Activated CD4-positive, alpha-beta memory T cell treated with anti-CD3 and anti-CD28 coated beads for 36 hours (primary cell): ENCODE measurements around the gene ZAP70. TPM values are rescaled to one million over a fixed set of nuclear protein-coding genes. Genes with fewer than 3 reads are reported as not detected.

Source experiments
- CTCF ChIA-PET: fragments of 350-600 bp; sonication (Branson Sonifier 250); formaldehyde crosslinking; loops from one replicate; lab custom pipeline; 2021; ENCODE audit warnings: antibody characterized with exemption, inconsistent platforms; lab: Charles Lee
- POLR2A ChIA-PET: fragments of 350-600 bp; sonication (Branson Sonifier 250); formaldehyde crosslinking; loops from one replicate; lab custom pipeline; 2021; ENCODE audit warnings: antibody characterized with exemption; lab: Charles Lee
- DNase-seq: peaks from one replicate; pipeline ENCODE4 v3.0.0-alpha.2; 2020
- H3K27ac Mint-ChIP-seq: one replicate; pipeline ENCODE4 v1.8.0; 2021; ENCODE audit warnings: mixed read lengths
- H3K27me3 Mint-ChIP-seq: one replicate; pipeline ENCODE4 v1.8.0; 2021; ENCODE audit warnings: mixed read lengths
- H3K36me3 Mint-ChIP-seq: one replicate; pipeline ENCODE4 v1.8.0; 2021; ENCODE audit warnings: mixed read lengths
- H3K4me1 Mint-ChIP-seq: one replicate; pipeline ENCODE4 v1.8.0; 2021; ENCODE audit warnings: low read depth, mixed read lengths
- H3K4me3 Mint-ChIP-seq: one replicate; pipeline ENCODE4 v1.8.0; 2021; ENCODE audit warnings: mild to moderate bottlenecking, mixed read lengths
- H3K9me3 Mint-ChIP-seq: one replicate; pipeline ENCODE4 v1.8.0; 2021; ENCODE audit warnings: mixed read lengths
- intact Hi-C: fragments of 100-400 bp; cut with micrococcal nuclease; formaldehyde crosslinking; loops from one replicate; pipeline ENCODE4 v1.15.1; 2023
- total RNA-seq, 2 experiments: library from RNA; stranded (reverse); gene quantifications; one replicate each; pipeline ENCODE4 v1.2.3, GENCODE V29; 2021

ZAP70 gene
- total RNA-seq, 2 experiments from 2014 or later: 160 to 166 TPM

GRCh38 chr2:97726261-97727064, 13.1 kb downstream of the ZAP70 start:
- Mint-ChIP-seq H3K27ac (peak overlapping the region; percentile 40), H3K4me3 (no peak overlapping the region), H3K27me3 (no peaks in the 10 kb centered on the region), H3K4me1 (peaks cover 57% of the 10 kb centered on the region), H3K9me3 (peaks cover 14% of the 10 kb centered on the region), H3K36me3 (peaks cover 75% of the 10 kb centered on the region)
- CTCF ChIA-PET: interaction anchor here (0.8 to 3.7 kb wide), 9 partner anchors 10 to 659 kb away, joined by 3 to 37 read pairs (median 5); partner anchors contain the start of gene ANKRD36B
- DNase-seq: no peak
- intact Hi-C loops: no loop called here
- POLR2A ChIA-PET: interaction anchor here (0.7 to 2.4 kb wide), 4 partner anchors 8 to 463 kb away, joined by 3 to 12 read pairs (median 3); partner anchors contain the start of gene ZAP70

GRCh38 chr2:97727296-97727695, 13.9 kb downstream of the ZAP70 start:
- peaks cover 58% of the 10 kb centered on the region for H3K4me1 Mint-ChIP-seq
- peaks cover 83% of the 10 kb centered on the region for H3K36me3 Mint-ChIP-seq
- H3K27ac Mint-ChIP-seq: peak overlapping the region; percentile 40
- no peak overlapping the region for H3K4me3 Mint-ChIP-seq
- ChIA-PET POLR2A (interaction anchor here (0.8 to 2.4 kb wide), 4 partner anchors 9 to 65 kb away, joined by 3 to 12 read pairs (median 4); partner anchors contain the start of gene ZAP70), CTCF (interaction anchor here (0.9 to 3.7 kb wide), 8 partner anchors 9 to 462 kb away, joined by 3 to 37 read pairs (median 8); partner anchors contain the start of gene ANKRD36B)
- intact Hi-C loops: no loop called here
- no peak for DNase-seq
- no peaks in the 10 kb centered on the region for H3K27me3 Mint-ChIP-seq
- peaks cover 14% of the 10 kb centered on the region for H3K9me3 Mint-ChIP-seq

- Mint-ChIP-seq H3K27me3 (no peaks in the 10 kb centered on the region), H3K36me3 (peaks cover 84% of the 10 kb centered on the region), H3K4me1 (peaks cover 51% of the 10 kb centered on the region), H3K4me3 (no peak overlapping the region), H3K27ac (peak overlapping the region; percentile 40), H3K9me3 (peaks cover 14% of the 10 kb centered on the region)
- peak; percentile 47 for DNase-seq
- CTCF ChIA-PET: interaction anchor here (0.9 to 3.7 kb wide), 9 partner anchors 10 to 461 kb away, joined by 3 to 37 read pairs (median 5); partner anchors contain the start of gene ANKRD36B
- intact Hi-C loops: no loop called here
- POLR2A ChIA-PET: interaction anchor here (0.9 to 2.4 kb wide), 5 partner anchors 10 to 66 kb away, joined by 3 to 12 read pairs (median 5); partner anchors contain the start of gene ZAP70
Measured at GRCh38 chr2:97728091-97728731, 14.8 kb downstream of the ZAP70 start.

GRCh38 chr2:97730245-97730644, 16.9 kb downstream of the ZAP70 start:
- H3K27me3 Mint-ChIP-seq: no peaks in the 10 kb centered on the region
- peaks cover 14% of the 10 kb centered on the region for H3K9me3 Mint-ChIP-seq
- H3K4me3 Mint-ChIP-seq: no peak overlapping the region
- CTCF ChIA-PET: interaction anchor here (1.4 to 1.9 kb wide), 2 partner anchors 10 to 139 kb away, joined by 5 read pairs; no protein-coding TSS in a partner anchor
- POLR2A ChIA-PET: interaction anchor here (0.6 kb wide), 1 partner anchor 83 kb away, joined by 3 read pairs; no protein-coding TSS in a partner anchor
- intact Hi-C loops: no loop called here
- peaks cover 75% of the 10 kb centered on the region for H3K36me3 Mint-ChIP-seq
- DNase-seq: no peak
- H3K4me1 Mint-ChIP-seq: peaks cover 42% of the 10 kb centered on the region
- no peak overlapping the region for H3K27ac Mint-ChIP-seq

- Mint-ChIP-seq H3K9me3 (peaks cover 14% of the 10 kb centered on the region), H3K4me3 (no peak overlapping the region), H3K36me3 (peaks cover 67% of the 10 kb centered on the region), H3K27ac (peak overlapping the region; percentile 58), H3K27me3 (no peaks in the 10 kb centered on the region), H3K4me1 (peaks cover 33% of the 10 kb centered on the region)
- ChIA-PET POLR2A (no interaction called here), CTCF (interaction anchor here (1.9 to 2.0 kb wide), 2 partner anchors 9 to 141 kb away, joined by 5 to 10 read pairs; no protein-coding TSS in a partner anchor)
- no peak for DNase-seq
- intact Hi-C loops: no loop called here
Measured at GRCh38 chr2:97731274-97732020, 18.1 kb downstream of the ZAP70 start.

- no peak overlapping the region for H3K4me3 Mint-ChIP-seq
- DNase-seq: no peak
- no peaks in the 10 kb centered on the region for H3K27me3 Mint-ChIP-seq
- peaks cover 60% of the 10 kb centered on the region for H3K36me3 Mint-ChIP-seq
- intact Hi-C loops: no loop called here
- CTCF ChIA-PET: interaction anchor here (1.3 to 2.0 kb wide), 2 partner anchors 8 to 12 kb away, joined by 3 to 10 read pairs; no protein-coding TSS in a partner anchor
- peaks cover 14% of the 10 kb centered on the region for H3K9me3 Mint-ChIP-seq
- H3K4me1 Mint-ChIP-seq: peaks cover 21% of the 10 kb centered on the region
- POLR2A ChIA-PET: no interaction called here
- no peak overlapping the region for H3K27ac Mint-ChIP-seq
Measured at GRCh38 chr2:97732436-97733340, 19.3 kb downstream of the ZAP70 start.

GRCh38 chr2:97733341-97734035, 20.1 kb downstream of the ZAP70 start:
- Mint-ChIP-seq H3K27me3 (no peaks in the 10 kb centered on the region), H3K4me3 (no peak overlapping the region), H3K9me3 (peaks cover 14% of the 10 kb centered on the region), H3K36me3 (peaks cover 57% of the 10 kb centered on the region), H3K4me1 (peaks cover 13% of the 10 kb centered on the region), H3K27ac (no peak overlapping the region)
- intact Hi-C loops: no loop called here
- ChIA-PET CTCF (interaction anchor here (1.3 kb wide), 1 partner anchor 13 kb away, joined by 3 read pairs; no protein-coding TSS in a partner anchor), POLR2A (no interaction called here)
- no peak for DNase-seq

- Mint-ChIP-seq H3K36me3 (peaks cover 56% of the 10 kb centered on the region), H3K27ac (no peak overlapping the region), H3K4me3 (no peak overlapping the region), H3K9me3 (peaks cover 8% of the 10 kb centered on the region), H3K27me3 (no peaks in the 10 kb centered on the region), H3K4me1 (peaks cover 12% of the 10 kb centered on the region)
- intact Hi-C loops: no loop called here
- ChIA-PET POLR2A (no interaction called here), CTCF (no interaction called here)
- DNase-seq: no peak
Measured at GRCh38 chr2:97734061-97735051, 21.0 kb downstream of the ZAP70 start.

GRCh38 chr2:97735161-97735561, 21.8 kb downstream of the ZAP70 start:
- Mint-ChIP-seq H3K4me1 (peaks cover 11% of the 10 kb centered on the region), H3K9me3 (peaks cover 3% of the 10 kb centered on the region), H3K27me3 (no peaks in the 10 kb centered on the region), H3K36me3 (peaks cover 48% of the 10 kb centered on the region), H3K27ac (no peak overlapping the region), H3K4me3 (no peak overlapping the region)
- CTCF ChIA-PET: no interaction called here
- intact Hi-C loops: no loop called here
- POLR2A ChIA-PET: no interaction called here
- no peak for DNase-seq
